Endodermal cell (in vitro differentiated cells): ENCODE data around the gene KRT72. TPM values are rescaled to one million over a fixed set of nuclear protein-coding genes. Genes with fewer than 3 reads are reported as not detected.

Source experiments
- DNase-seq: peaks from one replicate; pipeline ENCODE4 v3.0.0-alpha.2; 2017
- H3K27ac ChIP-seq: 2 replicates; pipeline ENCODE4 v1.5.1; 2013; ENCODE audit warnings: mild to moderate bottlenecking, low read depth, low read length, moderate library complexity
- H3K27me3 ChIP-seq: 2 replicates; pipeline ENCODE4 v1.6.1; 2013; ENCODE audit warnings: mild to moderate bottlenecking, low read length, moderate library complexity; ENCODE audit not compliant: insufficient read depth, control insufficient read depth, poor library complexity, severe bottlenecking
- H3K36me3 ChIP-seq: 2 replicates; pipeline ENCODE4 v1.7.0; 2013; ENCODE audit warnings: mild to moderate bottlenecking, low read length, moderate library complexity; ENCODE audit not compliant: control insufficient read depth, insufficient read depth
- H3K4me1 ChIP-seq: one replicate; pipeline ENCODE4 v1.7.0; 2013; ENCODE audit warnings: low read length; ENCODE audit not compliant: control insufficient read depth, insufficient read depth
- H3K4me3 ChIP-seq: 2 replicates; pipeline ENCODE4 v1.5.1; 2013; ENCODE audit warnings: mild to moderate bottlenecking, low read length, moderate library complexity
- H3K9ac ChIP-seq: 2 replicates; pipeline ENCODE4 v1.6.1; 2013; ENCODE audit warnings: mild to moderate bottlenecking, low read length, moderate library complexity; ENCODE audit not compliant: poor library complexity, severe bottlenecking; ENCODE audit errors: extremely low read depth
- H3K9me3 ChIP-seq: 2 replicates; pipeline ENCODE4 v1.6.1; 2013; ENCODE audit warnings: mild to moderate bottlenecking, low read length, moderate library complexity; ENCODE audit not compliant: control insufficient read depth
- H3K27ac Mint-ChIP-seq: 2 replicates; pipeline ENCODE4 v1.8.0; 2020; ENCODE audit warnings: mixed read lengths
- H3K27me3 Mint-ChIP-seq: 2 replicates; pipeline ENCODE4 v1.8.0; 2021; ENCODE audit warnings: mild to moderate bottlenecking, mixed read lengths; ENCODE audit not compliant: insufficient read depth
- H3K36me3 Mint-ChIP-seq: 2 replicates; pipeline ENCODE4 v1.8.0; 2020; ENCODE audit warnings: low read depth, mixed read lengths
- H3K4me1 Mint-ChIP-seq: 2 replicates; pipeline ENCODE4 v1.8.0; 2020; ENCODE audit warnings: mixed read lengths
- H3K4me3 Mint-ChIP-seq: 2 replicates; pipeline ENCODE4 v1.8.0; 2020; ENCODE audit warnings: mild to moderate bottlenecking, moderate library complexity, mixed read lengths
- H3K9me3 Mint-ChIP-seq: 2 replicates; pipeline ENCODE4 v1.8.0; 2020; ENCODE audit warnings: mild to moderate bottlenecking, mixed read lengths
- CTCF ChIP-seq: fragments of 200-600 bp; sonication (generic); conservative IDR thresholded peaks from 2 replicates; pipeline ENCODE4 v1.5.0; 2021; ENCODE audit warnings: antibody characterized with exemption, mild to moderate bottlenecking
- WGBS, 2 experiments: methylation state at CpG; one replicate each; pipeline versions ENCODE4 v1.1.5 to v1.1.7; 2013; ENCODE audit warnings: missing lambda C conversion rate in 2 of 2, mixed read lengths in 1 of 2; ENCODE audit not compliant: insufficient coverage in 1 of 2, insufficient read length in 1 of 2; 5-methylcytosine and 5-hydroxymethylcytosine counted together
- total RNA-seq, 2 donors: library from RNA; stranded (reverse); fragmentation: NEBNext Ultra II Directional in 1 of 2; extraction: Animal tissue kit (Norgen Biotek cat#: 25700) in 1 of 2; gene quantifications; 2 replicates in 1 of 2; 3 replicates in 1 of 2; pipeline ENCODE4 v1.2.1, GENCODE V29; 2021

Gene KRT72
- total RNA-seq, 2 donors from 2014 or later = not detected

- Mint-ChIP-seq H3K4me3 (no peak overlapping the region), H3K4me1 (peaks cover 3% of the 10 kb centered on the region), H3K27ac (no peak overlapping the region), H3K36me3 (no peaks in the 10 kb centered on the region), H3K27me3 (peaks cover 87% of the 10 kb centered on the region), H3K9me3 (no peaks in the 10 kb centered on the region)
- Histone ChIP-seq H3K27ac (no peak overlapping the region), H3K36me3 (no peaks in the 10 kb centered on the region), H3K27me3 (peaks cover 46% of the 10 kb centered on the region), H3K9me3 (no peaks in the 10 kb centered on the region), H3K4me3 (no peak overlapping the region), H3K4me1 (peaks cover under 1% of the 10 kb centered on the region), H3K9ac (no peak overlapping the region)
- no peak for DNase-seq
- no peak for TF ChIP-seq CTCF
- WGBS, 2 experiments = 84 to 89% methylated on average over 2 to 7 of the region's 7 CpGs
These were observed 5.4 kb upstream of the KRT72 start for GRCh38 chr12:52606581-52607218.

GRCh38 chr12:52606096-52606495 is 4.8 kb upstream of the KRT72 start:
- WGBS, 2 experiments = 72 to 77% methylated on average over 3 of the region's 3 CpGs
- no peaks in the 10 kb centered on the region for H3K36me3 ChIP-seq
- Mint-ChIP-seq H3K27ac (no peak overlapping the region), H3K4me1 (peaks cover 6% of the 10 kb centered on the region), H3K4me3 (no peak overlapping the region), H3K36me3 (no peaks in the 10 kb centered on the region), H3K9me3 (no peaks in the 10 kb centered on the region), H3K27me3 (peaks cover 86% of the 10 kb centered on the region)
- peaks cover 40% of the 10 kb centered on the region for H3K27me3 ChIP-seq
- no peak overlapping the region for H3K4me3 ChIP-seq
- H3K9me3 ChIP-seq = no peaks in the 10 kb centered on the region
- TF ChIP-seq CTCF = no peak
- DNase-seq = no peak
- no peak overlapping the region for H3K9ac ChIP-seq
- no peaks in the 10 kb centered on the region for H3K4me1 ChIP-seq
- no peak overlapping the region for H3K27ac ChIP-seq

DNA sequence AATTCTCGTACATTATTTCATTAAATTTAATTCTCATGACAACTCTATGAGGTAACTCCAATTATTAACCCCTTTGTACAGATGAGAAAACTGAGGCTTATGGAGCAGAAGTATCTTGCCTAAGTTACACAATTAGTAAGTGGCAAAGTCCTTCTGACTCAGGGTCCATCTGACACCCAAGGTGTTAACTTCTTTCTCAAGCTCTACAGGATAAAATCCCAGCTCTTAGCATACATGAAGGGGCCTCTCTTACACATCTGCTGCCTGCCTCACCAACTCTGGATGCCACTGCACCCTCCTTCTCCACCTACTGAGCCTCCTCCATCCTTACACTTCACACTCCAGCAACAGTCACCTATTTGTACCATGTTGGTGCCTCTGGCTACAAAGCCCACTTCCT is 4.3 kb upstream of the KRT72 start:
- H3K4me3 Mint-ChIP-seq = no peak overlapping the region
- Histone ChIP-seq H3K4me3 (no peak overlapping the region), H3K36me3 (no peaks in the 10 kb centered on the region), H3K27ac (no peak overlapping the region), H3K9ac (no peak overlapping the region), H3K9me3 (no peaks in the 10 kb centered on the region), H3K4me1 (no peaks in the 10 kb centered on the region), H3K27me3 (peaks cover 35% of the 10 kb centered on the region)
- H3K36me3 Mint-ChIP-seq = no peaks in the 10 kb centered on the region
- DNase-seq = peak; percentile 13
- H3K9me3 Mint-ChIP-seq = no peaks in the 10 kb centered on the region
- WGBS, 2 experiments = 88 to 100% methylated on average over 1 of the region's 1 CpG
- TF ChIP-seq CTCF = no peak
- peaks cover 6% of the 10 kb centered on the region for H3K4me1 Mint-ChIP-seq
- H3K27me3 Mint-ChIP-seq = peaks cover 84% of the 10 kb centered on the region
- no peak overlapping the region for H3K27ac Mint-ChIP-seq
